ENCODE data around the gene NACC2.

DNA sequence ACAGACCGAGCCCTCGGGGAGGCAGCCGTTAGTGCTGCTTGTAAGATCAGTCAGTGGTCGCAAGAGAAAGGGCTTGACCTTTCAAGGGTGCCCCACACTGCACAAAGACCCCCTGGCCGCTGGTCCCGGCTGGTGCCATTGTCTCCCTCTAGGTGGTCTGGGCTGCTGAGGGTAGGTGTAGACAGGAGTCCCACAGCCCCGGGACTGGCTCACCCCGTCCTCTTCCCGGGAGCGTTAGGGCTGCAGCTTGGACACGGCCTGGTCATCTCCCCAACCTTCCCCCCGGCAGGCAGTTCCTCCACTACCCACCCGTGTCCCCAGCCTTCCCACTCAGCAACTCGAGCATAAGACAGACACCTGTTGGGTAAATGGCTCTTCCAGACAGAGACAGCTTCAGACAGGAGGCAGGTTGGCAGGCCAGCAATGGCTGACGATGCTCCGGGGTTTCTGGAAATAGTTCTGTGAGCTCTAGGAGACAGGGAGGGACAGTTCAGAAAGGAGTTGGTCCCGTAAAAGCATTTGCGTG is 38.9 kb upstream of the NACC2 start:
- no peak for TF ChIP-seq POLR2A (IDR thresholded peaks at IDR 0.05)
- TF ChIP-seq, protein P1, sequence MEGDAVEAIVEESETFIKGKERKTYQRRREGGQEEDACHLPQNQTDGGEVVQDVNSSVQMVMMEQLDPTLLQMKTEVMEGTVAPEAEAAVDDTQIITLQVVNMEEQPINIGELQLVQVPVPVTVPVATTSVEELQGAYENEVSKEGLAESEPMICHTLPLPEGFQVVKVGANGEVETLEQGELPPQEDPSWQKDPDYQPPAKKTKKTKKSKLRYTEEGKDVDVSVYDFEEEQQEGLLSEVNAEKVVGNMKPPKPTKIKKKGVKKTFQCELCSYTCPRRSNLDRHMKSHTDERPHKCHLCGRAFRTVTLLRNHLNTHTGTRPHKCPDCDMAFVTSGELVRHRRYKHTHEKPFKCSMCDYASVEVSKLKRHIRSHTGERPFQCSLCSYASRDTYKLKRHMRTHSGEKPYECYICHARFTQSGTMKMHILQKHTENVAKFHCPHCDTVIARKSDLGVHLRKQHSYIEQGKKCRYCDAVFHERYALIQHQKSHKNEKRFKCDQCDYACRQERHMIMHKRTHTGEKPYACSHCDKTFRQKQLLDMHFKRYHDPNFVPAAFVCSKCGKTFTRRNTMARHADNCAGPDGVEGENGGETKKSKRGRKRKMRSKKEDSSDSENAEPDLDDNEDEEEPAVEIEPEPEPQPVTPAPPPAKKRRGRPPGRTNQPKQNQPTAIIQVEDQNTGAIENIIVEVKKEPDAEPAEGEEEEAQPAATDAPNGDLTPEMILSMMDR (IDR thresholded peaks at IDR 0.05 in 8 of 11, conservative IDR thresholded peaks at IDR 0.05 in 3 of 11) = no peak
